Brain microvascular endothelial cell (primary cell): ENCODE results near the gene FARS2.
A peak's percentile ranks its signal among the peaks of the same experiment; 100 is the strongest.

Experiments used
- DNase-seq: peaks from one replicate; pipeline ENCODE4 v3.0.0-alpha.2; 2020
- H3K27ac ChIP-seq: fragments of 250-450 bp; sonication (Bioruptor Pico); 2 replicates; pipeline ENCODE4 v1.5.1; 2020; ENCODE audit warnings: mild to moderate bottlenecking, moderate library complexity
- H3K27me3 ChIP-seq: fragments of 250-450 bp; sonication (Bioruptor Pico); replicated peaks from 2 replicates; pipeline ENCODE4 v1.5.1; 2020; ENCODE audit warnings: mild to moderate bottlenecking
- H3K36me3 ChIP-seq: fragments of 250-450 bp; sonication (Bioruptor Pico); replicated peaks from 2 replicates; pipeline ENCODE4 v1.5.1; 2020; ENCODE audit warnings: mild to moderate bottlenecking
- H3K4me3 ChIP-seq: 2 replicates; pipeline ENCODE4 v1.5.1; 2011; ENCODE audit warnings: low read depth, mild to moderate bottlenecking, control low read depth, low read length, moderate library complexity
- CTCF ChIP-seq: IDR thresholded peaks from 2 replicates; pipeline ENCODE4 v1.5.1; 2011; ENCODE audit warnings: low read depth, mild to moderate bottlenecking, moderate library complexity, low read length, control low read depth, inconsistent platforms; ENCODE audit errors: missing control alignments
- in situ Hi-C: cut with HindIII; loops from 2 replicates; pipeline ENCODE4 v1.10.0; 2017; ENCODE audit warnings: low sequenced_read_pairs, low pct_ligation_motif_present

FARS2 gene

GRCh38 chr6:5672581-5673011 lies 411.3 kb downstream of the FARS2 start:
- in situ Hi-C loops: no loop called here
- no peak overlapping the region for H3K4me3 ChIP-seq
- H3K27me3 ChIP-seq: no peaks in the 10 kb centered on the region
- peak; percentile 92 for DNase-seq
- peak overlapping the region; percentile 50 for H3K27ac ChIP-seq
- no peaks in the 10 kb centered on the region for H3K36me3 ChIP-seq
- no peak for TF ChIP-seq CTCF

GRCh38 chr6:5673019-5673790 lies 411.9 kb downstream of the FARS2 start:
- in situ Hi-C loops: no loop called here
- no peaks in the 10 kb centered on the region for H3K27me3 ChIP-seq
- H3K4me3 ChIP-seq: no peak overlapping the region
- no peak for TF ChIP-seq CTCF
- H3K27ac ChIP-seq: peak overlapping the region; percentile 50
- DNase-seq: no peak
- no peaks in the 10 kb centered on the region for H3K36me3 ChIP-seq

- no peak for TF ChIP-seq CTCF
- Histone ChIP-seq H3K4me3 (no peak overlapping the region), H3K36me3 (no peaks in the 10 kb centered on the region), H3K27ac (no peak overlapping the region), H3K27me3 (no peaks in the 10 kb centered on the region)
- DNase-seq: no peak
- in situ Hi-C loops: no loop called here
Measured at GRCh38 chr6:5674141-5674540, 412.8 kb downstream of the FARS2 start.

- no peaks in the 10 kb centered on the region for H3K36me3 ChIP-seq
- no peak overlapping the region for H3K27ac ChIP-seq
- in situ Hi-C loops: no loop called here
- no peaks in the 10 kb centered on the region for H3K27me3 ChIP-seq
- no peak for DNase-seq
- H3K4me3 ChIP-seq: no peak overlapping the region
- TF ChIP-seq CTCF: no peak
Measured at GRCh38 chr6:5674721-5675120, 413.4 kb downstream of the FARS2 start.

GRCh38 chr6:5676701-5677100 lies 415.4 kb downstream of the FARS2 start:
- in situ Hi-C loops: no loop called here
- Histone ChIP-seq H3K27ac (no peak overlapping the region), H3K4me3 (no peak overlapping the region), H3K27me3 (no peaks in the 10 kb centered on the region), H3K36me3 (no peaks in the 10 kb centered on the region)
- no peak for DNase-seq
- TF ChIP-seq CTCF: no peak
